K562 (cell line): ENCODE data around the gene TMEM138. TPM values are rescaled to one million over a fixed set of nuclear protein-coding genes. Genes with fewer than 3 reads are reported as not detected.

Source experiments
- ARID2 ChIP-seq: fragments of 450-650 bp; IDR thresholded peaks from 2 replicates; pipeline ENCODE4 v1.6.1; 2017; ENCODE audit warnings: antibody characterized with exemption, mild to moderate bottlenecking
- CEBPB ChIP-seq: fragments of 450-650 bp; IDR thresholded peaks from 2 replicates; pipeline ENCODE4 v1.6.1; 2016; ENCODE audit warnings: missing genetic modification characterization, missing compliant biosample characterization
- FIP1L1 ChIP-seq: fragments of 200-400 bp; formaldehyde crosslinking; IDR thresholded peaks from 2 replicates; pipeline ENCODE4 v1.6.1; 2018; ENCODE audit warnings: mild to moderate bottlenecking, low read depth, low read length; ENCODE audit not compliant: poor library complexity, severe bottlenecking
- HIVEP1 ChIP-seq: fragments of 250-450 bp; sonication (Bioruptor Pico); IDR thresholded peaks from 2 replicates; pipeline ENCODE4 v1.4.0; 2020; ENCODE audit warnings: mild to moderate bottlenecking
- KDM5B ChIP-seq: fragments of 200-600 bp; sonication (generic); IDR thresholded peaks from 2 replicates; pipeline ENCODE4 v1.6.1; 2012; ENCODE audit warnings: low read depth, mild to moderate bottlenecking, moderate library complexity, low read length, control low read depth, inconsistent platforms; ENCODE audit not compliant: insufficient replicate concordance
- MEF2A ChIP-seq: IDR thresholded peaks from 2 replicates; pipeline ENCODE4 v1.6.1; 2011; ENCODE audit warnings: low read depth, mild to moderate bottlenecking, low read length, moderate library complexity; ENCODE audit not compliant: control insufficient read depth
- NBN ChIP-seq: fragments of 450-650 bp; IDR thresholded peaks from 2 replicates; pipeline ENCODE4 v1.6.1; 2016; ENCODE audit warnings: low read depth, mild to moderate bottlenecking
- NUFIP1 ChIP-seq: fragments of 450-650 bp; IDR thresholded peaks from 2 replicates; pipeline ENCODE4 v1.6.1; 2018; ENCODE audit not compliant: partially characterized antibody
- PPARD ChIP-seq: fragments of 250-450 bp; sonication (Bioruptor Pico); IDR thresholded peaks from 2 replicates; pipeline ENCODE4 v1.8.0; 2022; ENCODE audit warnings: inconsistent platforms, mild to moderate bottlenecking, moderate library complexity
- RAD21 ChIP-seq, 2 experiments: fragments of 250-450 bp in 1 of 2; fragments of 450-650 bp in 1 of 2; sonication (Bioruptor Pico) in 1 of 2; formaldehyde crosslinking in 1 of 2; IDR thresholded peaks in 1 of 2; conservative IDR thresholded peaks in 1 of 2; 2 replicates each; pipeline versions ENCODE4 v1.4.0 to v1.8.0; 2020 to 2022; ENCODE audit warnings: mild to moderate bottlenecking in 2 of 2, moderate library complexity in 1 of 2
- SETDB1 ChIP-seq: IDR thresholded peaks from one replicate; pipeline ENCODE4 v1.6.1; 2012; ENCODE audit warnings: low read length, control low read depth, inconsistent platforms
- STAG1 ChIP-seq: sonication (generic); formaldehyde crosslinking; IDR thresholded peaks from 2 replicates; pipeline ENCODE4 v1.5.0; 2020; ENCODE audit warnings: missing genetic modification reagents, borderline replicate concordance
- XRCC5 ChIP-seq: fragments of 200-400 bp; formaldehyde crosslinking; IDR thresholded peaks from 2 replicates; pipeline ENCODE4 v1.6.1; 2017; ENCODE audit warnings: low read depth, mild to moderate bottlenecking, low read length
- YBX1 ChIP-seq: fragments of 450-650 bp; IDR thresholded peaks from 2 replicates; pipeline ENCODE4 v1.7.1; 2016; ENCODE audit warnings: mild to moderate bottlenecking
- YY1 ChIP-seq, 3 experiments: IDR thresholded peaks; 2 replicates each; pipeline ENCODE4 v1.6.1; 2011; ENCODE audit warnings: low read length in 2 of 3, mild to moderate bottlenecking in 2 of 3, moderate library complexity in 2 of 3, borderline replicate concordance in 1 of 3, control low read depth in 1 of 3, low read depth in 1 of 3; ENCODE audit not compliant: insufficient read depth in 3 of 3, insufficient replicate concordance in 2 of 3, control insufficient read depth in 1 of 3, insufficient read length in 1 of 3; ENCODE audit errors: extremely low read depth in 1 of 3
- ZBTB7A ChIP-seq: IDR thresholded peaks from 2 replicates; pipeline ENCODE4 v1.6.1; 2011; ENCODE audit warnings: low read depth, mild to moderate bottlenecking, low read length, moderate library complexity, borderline replicate concordance; ENCODE audit not compliant: control insufficient read depth
- polyA plus RNA-seq, 8 experiments: library from polyadenylated mRNA; depleted of rRNA in 4 of 8; stranded (reverse) in 5 of 8; unstranded in 3 of 8; fragments of >200 nt; fragmentation: Nextera tagmentation in 2 of 8; fragmentation: Illumina TruSeq in 1 of 8; extraction: Ambion mirVana in 2 of 8; extraction: Trizol in 1 of 8; gene quantifications; 2 replicates each; pipeline versions ENCODE4 v1.2.1 to v1.2.3, GENCODE V29; 2011 to 2014; ENCODE audit warnings: inconsistent platforms in 1 of 8, missing spikeins in 1 of 8
- total RNA-seq, 7 experiments: library from RNA; depleted of rRNA in 6 of 7; stranded (reverse); fragments of >200 nt in 6 of 7; fragmentation: Illumina TruSeq in 2 of 7; extraction: Trizol in 2 of 7; gene quantifications; 2 replicates each; pipeline versions ENCODE4 v1.2.1 to v1.2.3, GENCODE V29; 2011 to 2021; ENCODE audit warnings: low replicate concordance in 1 of 7
- TF ChIP-seq, protein P1 (sequence below): fragments of 450-650 bp; formaldehyde crosslinking; IDR thresholded peaks from 2 replicates; pipeline ENCODE4 v1.4.0; 2020; ENCODE audit warnings: mild to moderate bottlenecking, moderate library complexity
- TF ChIP-seq, protein P2 (sequence below): fragments of 250-450 bp; sonication (Bioruptor Pico); IDR thresholded peaks from 2 replicates; pipeline ENCODE4 v1.4.0; 2020; ENCODE audit warnings: borderline replicate concordance
- TF ChIP-seq, protein P3 (sequence below): sonication (generic); formaldehyde crosslinking; IDR thresholded peaks from 2 replicates; pipeline ENCODE4 v1.8.0; 2022; ENCODE audit warnings: mild to moderate bottlenecking, missing genetic modification reagents

The TMEM138 gene
- total and polyA plus RNA-seq, 9 of the 15 experiments (the other 6 are each of a cell fraction or from before 2014, with no cell fraction given), result 23.2 to 168 (median 63.1) TPM

DNA sequence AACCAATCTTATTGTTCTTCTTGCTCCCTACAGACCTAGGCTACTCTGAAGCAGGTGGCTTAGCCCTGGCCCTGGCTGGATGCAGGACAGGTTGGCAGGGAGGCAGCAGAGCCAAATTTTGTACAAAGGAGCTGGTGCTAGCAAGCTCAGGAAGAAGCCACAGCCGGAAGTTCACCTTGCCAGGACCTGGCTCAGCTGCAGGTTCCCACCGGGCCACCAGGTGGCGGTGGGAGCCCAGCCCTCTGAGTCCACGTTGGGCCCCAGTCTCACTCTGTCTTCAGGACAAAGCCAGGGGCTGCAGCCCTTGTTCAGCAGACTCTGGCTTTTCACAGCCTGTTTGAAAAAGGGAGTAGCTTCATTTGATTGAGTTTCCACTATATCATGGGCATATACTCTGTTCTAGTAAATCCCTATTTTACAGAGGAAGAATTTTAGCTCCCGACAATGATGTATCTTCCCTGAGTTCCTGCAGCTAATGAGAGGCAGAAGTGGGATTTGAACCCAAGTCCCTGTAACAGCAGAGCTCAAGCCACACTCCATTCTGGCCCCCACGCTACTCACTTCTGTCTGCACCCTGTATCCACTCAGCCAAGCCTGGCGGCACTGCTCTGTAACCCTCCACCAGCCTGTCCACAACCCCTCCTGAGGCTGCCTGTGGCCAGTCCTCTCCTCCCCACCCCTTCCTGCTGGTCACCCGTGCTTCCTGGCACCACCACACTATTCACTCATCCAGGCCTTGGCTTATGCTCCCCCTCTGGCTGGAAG, 25.8 kb upstream of the TMEM138 start (continued):
- TF ChIP-seq, protein P1, sequence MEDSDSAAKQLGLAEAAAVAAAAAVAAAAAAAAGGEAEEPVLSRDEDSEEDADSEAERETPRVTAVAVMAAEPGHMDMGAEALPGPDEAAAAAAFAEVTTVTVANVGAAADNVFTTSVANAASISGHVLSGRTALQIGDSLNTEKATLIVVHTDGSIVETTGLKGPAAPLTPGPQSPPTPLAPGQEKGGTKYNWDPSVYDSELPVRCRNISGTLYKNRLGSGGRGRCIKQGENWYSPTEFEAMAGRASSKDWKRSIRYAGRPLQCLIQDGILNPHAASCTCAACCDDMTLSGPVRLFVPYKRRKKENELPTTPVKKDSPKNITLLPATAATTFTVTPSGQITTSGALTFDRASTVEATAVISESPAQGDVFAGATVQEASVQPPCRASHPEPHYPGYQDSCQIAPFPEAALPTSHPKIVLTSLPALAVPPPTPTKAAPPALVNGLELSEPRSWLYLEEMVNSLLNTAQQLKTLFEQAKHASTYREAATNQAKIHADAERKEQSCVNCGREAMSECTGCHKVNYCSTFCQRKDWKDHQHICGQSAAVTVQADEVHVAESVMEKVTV, result peak; percentile 95
- TF ChIP-seq MEF2A (no peak), FIP1L1 (no peak), ZBTB7A (peak; percentile 41; the same call in 1 of the 2 replicates), HIVEP1 (CRISPR knock-in tag) (no peak), NBN (no peak), RAD21 (CRISPR knock-in tag; conservative IDR thresholded peaks at IDR 0.05 in 1 of 2, IDR thresholded peaks at IDR 0.05 in 1 of 2) (peak; percentile 97 to 99), KDM5B (no peak), STAG1 (CRISPR knock-in tag) (peak; percentile 84; the same call in 1 of the 2 replicates), XRCC5 (peak; percentile 65; the same call in 1 of the 2 replicates), NUFIP1 (no peak), YBX1 (no peak), CEBPB (tag) (no peak), PPARD (CRISPR knock-in tag) (no peak), ARID2 (peak; percentile 85), YY1 (IDR thresholded peaks at IDR 0.05; ENCODE audit: borderline replicate concordance in 1 of 3, control insufficient read depth in 1 of 3, extremely low read depth in 1 of 3, insufficient read depth in 3 of 3, insufficient read length in 1 of 3, insufficient replicate concordance in 2 of 3, low read depth in 1 of 3, low read length in 2 of 3) (peak in 1 of 3 experiments; percentile 59), SETDB1 (no peak)
- TF ChIP-seq, protein P2, sequence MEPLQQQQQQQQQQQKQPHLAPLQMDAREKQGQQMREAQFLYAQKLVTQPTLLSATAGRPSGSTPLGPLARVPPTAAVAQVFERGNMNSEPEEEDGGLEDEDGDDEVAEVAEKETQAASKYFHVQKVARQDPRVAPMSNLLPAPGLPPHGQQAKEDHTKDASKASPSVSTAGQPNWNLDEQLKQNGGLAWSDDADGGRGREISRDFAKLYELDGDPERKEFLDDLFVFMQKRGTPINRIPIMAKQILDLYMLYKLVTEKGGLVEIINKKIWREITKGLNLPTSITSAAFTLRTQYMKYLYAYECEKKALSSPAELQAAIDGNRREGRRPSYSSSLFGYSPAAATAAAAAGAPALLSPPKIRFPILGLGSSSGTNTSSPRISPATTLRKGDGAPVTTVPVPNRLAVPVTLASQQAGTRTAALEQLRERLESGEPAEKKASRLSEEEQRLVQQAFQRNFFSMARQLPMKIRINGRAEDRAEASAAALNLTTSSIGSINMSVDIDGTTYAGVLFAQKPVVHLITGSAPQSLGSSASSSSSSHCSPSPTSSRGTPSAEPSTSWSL, result no peak
- TF ChIP-seq, protein P3, sequence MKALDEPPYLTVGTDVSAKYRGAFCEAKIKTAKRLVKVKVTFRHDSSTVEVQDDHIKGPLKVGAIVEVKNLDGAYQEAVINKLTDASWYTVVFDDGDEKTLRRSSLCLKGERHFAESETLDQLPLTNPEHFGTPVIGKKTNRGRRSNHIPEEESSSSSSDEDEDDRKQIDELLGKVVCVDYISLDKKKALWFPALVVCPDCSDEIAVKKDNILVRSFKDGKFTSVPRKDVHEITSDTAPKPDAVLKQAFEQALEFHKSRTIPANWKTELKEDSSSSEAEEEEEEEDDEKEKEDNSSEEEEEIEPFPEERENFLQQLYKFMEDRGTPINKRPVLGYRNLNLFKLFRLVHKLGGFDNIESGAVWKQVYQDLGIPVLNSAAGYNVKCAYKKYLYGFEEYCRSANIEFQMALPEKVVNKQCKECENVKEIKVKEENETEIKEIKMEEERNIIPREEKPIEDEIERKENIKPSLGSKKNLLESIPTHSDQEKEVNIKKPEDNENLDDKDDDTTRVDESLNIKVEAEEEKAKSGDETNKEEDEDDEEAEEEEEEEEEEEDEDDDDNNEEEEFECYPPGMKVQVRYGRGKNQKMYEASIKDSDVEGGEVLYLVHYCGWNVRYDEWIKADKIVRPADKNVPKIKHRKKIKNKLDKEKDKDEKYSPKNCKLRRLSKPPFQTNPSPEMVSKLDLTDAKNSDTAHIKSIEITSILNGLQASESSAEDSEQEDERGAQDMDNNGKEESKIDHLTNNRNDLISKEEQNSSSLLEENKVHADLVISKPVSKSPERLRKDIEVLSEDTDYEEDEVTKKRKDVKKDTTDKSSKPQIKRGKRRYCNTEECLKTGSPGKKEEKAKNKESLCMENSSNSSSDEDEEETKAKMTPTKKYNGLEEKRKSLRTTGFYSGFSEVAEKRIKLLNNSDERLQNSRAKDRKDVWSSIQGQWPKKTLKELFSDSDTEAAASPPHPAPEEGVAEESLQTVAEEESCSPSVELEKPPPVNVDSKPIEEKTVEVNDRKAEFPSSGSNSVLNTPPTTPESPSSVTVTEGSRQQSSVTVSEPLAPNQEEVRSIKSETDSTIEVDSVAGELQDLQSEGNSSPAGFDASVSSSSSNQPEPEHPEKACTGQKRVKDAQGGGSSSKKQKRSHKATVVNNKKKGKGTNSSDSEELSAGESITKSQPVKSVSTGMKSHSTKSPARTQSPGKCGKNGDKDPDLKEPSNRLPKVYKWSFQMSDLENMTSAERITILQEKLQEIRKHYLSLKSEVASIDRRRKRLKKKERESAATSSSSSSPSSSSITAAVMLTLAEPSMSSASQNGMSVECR (CRISPR knock-in tag), result 0 out of 2 replicates have a peak, but pooled peaks have one; percentile 48
